HG03280 (cell line): ENCODE results near the gene EEF1A2.

Experiments used
- ATAC-seq: cut with Tn5 transposase; IDR thresholded peaks from one replicate; pipeline ENCODE4 v1.9.1; 2021; ENCODE audit warnings: mild to moderate bottlenecking, moderate library complexity; ENCODE audit not compliant: unreplicated experiment

EEF1A2 gene

DNA sequence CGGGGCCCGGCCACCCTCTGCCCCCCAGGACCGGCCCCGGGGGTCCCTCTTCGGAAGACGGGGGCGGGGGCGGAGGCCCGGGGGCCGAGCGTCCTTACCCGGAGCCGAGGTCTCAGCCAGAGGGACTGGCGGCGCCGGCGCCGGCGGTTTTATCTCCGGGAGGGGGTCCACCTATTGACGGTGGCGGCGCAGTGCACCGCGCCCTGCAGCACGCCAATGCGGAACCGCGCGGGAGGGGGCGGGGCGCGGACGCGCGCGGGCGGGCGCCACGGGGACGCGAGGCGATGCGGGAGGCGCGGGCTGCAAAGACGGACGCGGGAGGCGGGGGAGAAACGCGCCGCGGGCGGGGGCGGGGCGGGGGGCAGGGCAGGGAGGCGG is at the start of gene EEF1A2:
Gene EEF1A2, minus strand, starts transcription at position 124 of the 378 bp plus-strand sequence. CDS start 1,320 bp downstream, outside the sequence.
- no peak for ATAC-seq

DNA sequence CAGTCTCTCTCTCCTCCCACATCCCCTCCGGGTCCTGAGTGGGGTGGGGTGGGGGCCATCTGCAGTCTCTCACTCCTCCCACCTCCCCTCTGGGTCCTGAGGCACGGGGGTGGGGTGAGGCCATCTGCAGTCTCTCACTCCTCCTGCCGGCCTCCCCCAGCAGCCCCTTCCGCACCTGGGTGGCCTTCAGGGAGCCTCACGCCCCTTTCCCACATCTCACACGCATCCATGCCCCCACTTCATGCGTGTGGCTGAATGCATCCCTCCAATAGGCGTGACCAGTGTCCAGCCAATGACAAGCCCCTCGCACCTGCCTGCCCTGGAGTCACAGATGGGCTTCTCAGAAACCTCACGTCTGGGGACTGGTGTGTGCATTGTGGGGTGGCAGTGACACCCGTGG is 49.7 kb upstream of the EEF1A2 start:
- no peak for ATAC-seq

GRCh38 chr20:63547725-63548480 is 49.0 kb upstream of the EEF1A2 start, which contains the start of gene SRMS:
Gene SRMS, minus strand, starts transcription at chr20:63547749. Its CDS starts 286 bp downstream, at chr20:63547463.
- ATAC-seq, result no peak

DNA sequence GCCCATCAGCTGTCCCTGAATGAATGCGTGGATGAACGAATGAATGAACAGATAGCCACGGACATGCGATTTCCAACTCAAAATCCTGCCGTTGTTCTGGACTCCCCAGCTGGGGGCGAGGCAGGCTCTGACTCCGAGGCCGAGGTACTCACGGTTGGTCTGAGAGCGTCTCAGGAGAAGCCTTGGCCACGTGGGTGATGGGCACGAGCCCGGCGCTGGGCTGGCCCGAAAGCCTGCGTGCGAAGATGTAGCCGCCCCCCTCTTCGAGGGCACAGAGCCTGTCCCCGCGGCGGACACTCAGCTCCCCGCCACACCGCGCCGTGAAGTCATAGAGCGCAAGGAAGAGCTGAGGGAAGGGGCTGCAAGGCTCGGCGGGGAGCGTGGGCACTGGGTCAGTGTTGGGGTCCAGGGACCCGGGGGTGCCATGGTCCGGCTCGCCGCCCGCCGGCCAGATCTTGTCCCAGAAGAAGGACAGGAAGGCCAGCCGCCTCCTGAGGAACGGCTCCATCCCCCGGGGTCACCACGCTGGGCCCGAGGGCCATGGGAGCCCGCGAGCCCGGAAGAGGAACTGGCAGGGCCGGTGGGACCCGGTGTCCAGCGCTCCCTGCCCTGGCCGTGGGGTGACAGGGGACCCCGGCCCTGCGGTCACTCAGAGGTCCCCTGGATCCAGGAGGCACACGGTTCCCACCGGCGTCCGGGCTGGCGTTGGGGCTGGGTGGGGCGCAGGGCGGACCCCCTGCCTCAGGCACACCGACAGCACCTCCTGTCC is 48.3 kb upstream of the EEF1A2 start:
- ATAC-seq, result no peak

DNA sequence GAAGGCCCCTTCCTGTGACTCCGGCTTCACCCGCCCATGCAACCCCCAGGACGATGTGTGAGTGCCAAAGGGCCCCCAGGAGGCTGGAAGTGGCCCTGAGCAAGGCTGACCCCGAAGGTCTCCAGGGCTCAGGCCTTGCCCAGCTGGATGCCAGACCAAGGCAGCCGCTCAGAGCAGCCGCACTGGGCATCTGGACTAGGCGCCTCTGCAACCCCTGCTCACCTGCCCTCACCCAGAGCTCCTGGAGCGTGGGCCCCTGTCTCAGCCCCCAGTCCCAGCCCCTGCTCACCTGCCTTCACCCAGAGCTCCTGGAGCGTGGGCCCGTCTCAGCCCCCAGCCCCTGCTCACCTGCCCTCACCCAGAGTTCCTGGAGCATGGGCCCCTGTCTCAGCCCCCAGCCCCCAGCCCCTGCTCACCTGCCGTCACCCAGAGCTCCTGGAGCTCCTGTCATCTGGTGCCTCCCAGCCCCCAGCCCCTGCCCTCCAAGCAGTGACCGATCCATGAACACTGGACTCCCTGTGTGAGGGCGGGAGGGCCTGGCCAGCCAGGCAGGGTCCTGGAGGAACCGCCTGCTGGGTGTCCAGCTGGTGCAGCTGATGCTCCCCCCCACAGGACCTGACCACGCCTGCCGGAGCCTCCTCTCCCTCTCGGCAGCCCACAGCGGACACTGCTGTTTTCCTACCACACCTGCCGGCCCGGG is 47.5 kb upstream of the EEF1A2 start:
- ATAC-seq, result no peak

DNA sequence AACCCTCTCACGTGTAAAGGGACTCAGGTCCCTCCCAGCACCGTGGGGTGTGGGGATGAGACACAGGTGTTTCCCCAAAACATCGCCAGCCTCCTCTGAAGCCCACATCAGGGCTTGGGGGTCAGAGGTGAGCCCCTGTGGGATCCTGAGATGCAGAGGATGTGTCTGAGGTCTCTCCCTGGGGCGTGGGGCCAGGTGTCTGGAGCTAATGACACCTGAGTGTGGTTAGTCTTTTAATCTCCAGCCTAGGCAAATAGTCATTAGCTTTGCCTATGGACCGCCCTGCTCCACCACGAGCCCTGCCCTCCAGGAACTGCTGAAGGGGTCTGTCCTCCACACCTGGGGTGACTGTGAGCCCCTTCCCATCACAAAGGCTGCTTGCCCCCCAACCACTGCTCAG is 46.9 kb upstream of the EEF1A2 start:
- ATAC-seq, result no peak

DNA sequence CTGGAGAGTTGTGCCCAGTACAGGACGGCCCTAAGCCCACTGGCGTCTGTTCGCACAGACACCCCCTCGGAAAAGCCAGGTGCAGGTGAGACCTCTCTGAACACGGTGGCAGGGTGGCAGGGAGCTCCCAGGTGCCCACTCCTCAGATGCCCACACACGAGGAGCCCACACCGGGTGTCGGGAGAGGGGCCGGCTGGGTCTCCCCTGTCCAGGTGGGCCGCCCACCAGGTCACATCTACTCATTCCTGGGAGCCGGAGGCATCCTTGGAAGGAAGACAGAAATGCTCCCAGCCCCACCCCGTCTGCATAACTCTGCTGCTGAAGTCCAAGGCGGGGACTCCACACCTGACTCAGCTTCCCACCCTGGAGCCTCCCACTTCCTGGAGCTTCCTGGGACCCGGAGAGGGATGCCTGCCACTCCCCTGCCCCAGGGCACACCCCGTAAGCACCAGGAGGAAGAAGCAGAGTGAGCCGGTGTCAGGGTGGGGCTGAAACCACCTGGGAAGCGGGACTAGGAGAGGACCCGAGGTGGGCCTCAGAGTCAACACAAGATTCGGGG is 46.2 kb upstream of the EEF1A2 start:
- ATAC-seq, result no peak

- ATAC-seq, result no peak
These were observed 45.5 kb upstream of the EEF1A2 start for GRCh38 chr20:63544241-63544957.

DNA sequence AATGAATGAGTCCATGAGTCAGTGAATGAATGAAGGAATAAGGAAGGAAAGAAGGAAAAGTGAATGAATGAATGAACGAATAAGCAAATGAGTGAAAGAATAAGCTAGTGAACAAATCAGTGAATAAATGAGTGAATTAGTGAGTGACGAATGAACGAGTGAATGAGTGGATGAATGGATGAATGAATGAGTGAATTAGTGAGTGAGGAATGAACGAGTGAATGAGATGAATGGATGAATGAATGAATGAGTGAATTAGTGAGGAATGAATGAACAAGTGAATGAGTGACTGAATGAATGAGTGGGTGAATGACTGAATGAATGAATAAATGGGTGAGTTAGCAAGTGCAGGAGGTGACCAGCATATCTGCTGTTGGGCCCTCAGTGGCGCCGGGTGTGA is 44.9 kb upstream of the EEF1A2 start:
- ATAC-seq, result no peak

DNA sequence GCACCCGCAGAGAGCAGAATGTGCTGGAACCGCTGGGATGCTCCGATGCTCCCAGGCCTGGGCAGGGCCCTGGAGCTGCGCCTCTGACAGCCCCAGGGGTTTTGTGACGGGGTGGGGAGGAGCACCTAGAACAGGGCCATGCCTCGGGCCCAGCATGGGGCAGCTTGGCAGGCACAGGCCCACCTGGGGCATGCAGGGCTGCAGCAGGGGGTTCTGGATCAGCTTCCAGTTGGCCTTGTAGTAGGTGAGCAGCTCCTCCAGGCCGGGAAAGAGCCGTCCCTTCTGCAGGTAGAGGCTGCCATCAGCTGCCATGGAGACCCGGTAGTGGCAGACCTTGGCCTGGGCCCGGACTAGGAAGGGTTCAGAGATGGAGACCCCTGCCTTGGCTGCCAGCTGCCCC is 44.2 kb upstream of the EEF1A2 start:
- ATAC-seq, result peak; percentile 4

DNA sequence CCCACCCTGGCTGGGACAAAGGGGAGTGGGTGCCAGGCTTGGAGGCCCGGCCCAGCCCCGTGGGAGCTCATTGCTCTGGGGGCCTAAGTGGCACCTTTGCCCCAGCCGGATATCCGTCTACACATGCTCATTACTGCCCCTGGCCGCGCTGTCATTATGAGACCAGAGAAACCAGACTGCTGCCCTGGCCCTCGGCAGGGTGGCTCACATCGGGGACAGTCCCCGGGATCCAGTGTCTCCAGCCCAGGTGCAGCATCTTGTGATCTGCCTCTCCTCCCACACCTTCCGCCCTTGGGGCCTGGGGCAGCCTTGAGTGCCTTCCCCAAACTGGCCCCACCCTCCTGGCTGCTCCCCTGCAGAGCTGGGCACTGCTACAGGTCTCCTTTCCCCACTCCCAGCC is 43.8 kb upstream of the EEF1A2 start:
- ATAC-seq, result peak; percentile 36

DNA sequence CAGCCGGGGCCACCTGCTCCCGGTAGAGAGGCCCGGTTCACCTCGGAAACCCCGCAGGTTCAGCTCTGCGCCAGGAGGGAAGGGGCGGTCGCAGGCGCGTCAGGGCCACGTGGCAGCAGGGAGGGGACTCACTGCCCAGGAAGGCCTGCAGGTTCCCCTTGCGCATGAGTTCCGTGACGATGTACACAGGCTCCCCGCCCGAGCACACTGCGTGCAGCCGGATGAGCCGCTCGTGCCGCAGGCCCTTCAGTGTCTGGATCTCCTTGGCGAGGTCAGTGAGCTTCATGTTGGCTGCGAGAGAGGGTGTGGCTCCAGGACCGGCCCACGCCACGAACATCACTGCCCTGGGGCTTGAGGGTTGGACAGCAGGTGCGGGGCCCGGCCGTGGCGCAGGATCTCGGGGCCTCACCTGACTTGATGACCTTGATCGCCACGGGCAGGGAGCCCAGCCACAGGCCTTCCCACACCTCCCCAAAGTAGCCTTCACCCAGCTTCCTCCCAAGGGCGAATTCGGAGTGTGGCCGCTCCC is 43.2 kb upstream of the EEF1A2 start:
- no peak for ATAC-seq

- ATAC-seq, result no peak
These were observed 42.5 kb upstream of the EEF1A2 start for GRCh38 chr20:63541371-63541770.

- ATAC-seq, result no peak
These were observed 41.7 kb upstream of the EEF1A2 start for GRCh38 chr20:63540417-63541186.

DNA sequence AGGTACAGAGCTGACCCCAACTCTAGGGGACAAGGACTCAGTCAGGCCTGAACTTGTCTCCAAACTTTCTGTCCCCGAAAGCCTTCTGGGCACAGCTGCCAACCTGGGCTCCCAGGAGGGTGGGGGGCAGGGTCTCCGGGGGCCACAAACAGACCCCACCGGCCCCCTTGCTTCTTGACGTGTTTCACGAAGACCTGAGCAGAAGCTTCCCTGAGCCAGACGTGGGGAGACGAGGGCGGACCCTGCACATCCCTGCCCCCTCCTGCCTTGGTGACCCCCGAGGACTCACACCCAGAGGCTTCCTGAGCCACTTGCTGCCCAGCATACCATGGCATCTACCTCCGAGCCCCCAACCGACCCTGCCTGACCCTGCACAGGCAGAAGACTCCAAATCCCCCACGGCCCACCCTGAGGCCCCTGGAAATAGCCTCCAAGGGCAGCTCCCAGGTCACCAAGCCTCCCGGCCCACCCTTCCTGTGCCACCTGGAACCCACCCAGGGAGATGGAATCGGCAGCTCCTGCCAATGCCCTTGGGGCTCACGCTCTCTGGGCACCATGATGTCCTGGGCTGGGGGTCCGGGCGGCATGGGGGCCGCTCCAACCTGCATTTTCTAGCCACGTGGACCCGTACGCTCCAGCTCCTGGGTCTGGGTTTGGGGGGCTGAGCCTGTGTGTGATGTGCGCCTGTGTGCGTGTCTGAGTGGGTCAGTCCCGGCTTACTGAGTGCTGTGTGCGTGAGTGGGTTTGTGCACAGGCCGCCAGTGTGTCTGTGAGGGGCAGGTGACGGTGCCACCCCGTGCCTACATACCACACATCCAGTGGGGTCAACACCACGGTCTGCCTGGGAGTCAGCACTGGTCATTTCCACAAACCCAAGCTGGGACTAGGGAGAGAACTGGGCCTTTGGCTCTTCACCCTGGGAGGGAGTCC is 40.8 kb upstream of the EEF1A2 start:
- no peak for ATAC-seq

DNA sequence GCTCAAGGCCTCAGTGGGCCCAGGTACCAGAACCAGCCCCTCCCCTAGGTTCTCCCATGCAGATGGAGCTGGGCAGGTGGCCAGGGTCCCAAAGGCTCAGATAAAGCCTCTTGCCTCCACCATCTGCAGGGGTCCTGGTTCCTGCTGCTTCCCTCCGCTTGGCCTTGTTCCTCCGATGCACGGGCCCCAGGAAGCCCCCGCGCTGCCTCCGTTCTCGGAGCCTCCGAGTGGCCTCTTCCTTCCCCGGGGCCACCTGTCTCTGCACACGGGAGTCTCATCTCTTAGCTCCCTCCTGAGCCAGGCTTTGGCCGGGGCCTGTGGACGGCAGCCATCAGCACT is 40.2 kb upstream of the EEF1A2 start:
- no peak for ATAC-seq

GRCh38 chr20:63538204-63539091 is 39.6 kb upstream of the EEF1A2 start:
- no peak for ATAC-seq
